Ovary (tissue), 9 donors: ENCODE data around the gene PPP6R3. TPM values are rescaled to one million over a fixed set of nuclear protein-coding genes. Genes with fewer than 3 reads are reported as not detected.

Experiments used
- DNase-seq, 5 donors: peaks; one replicate each; pipeline ENCODE4 v3.0.0-alpha.2; 2019 to 2020
- H3K27ac ChIP-seq, 2 donors: fragments of 200-600 bp; one replicate each; pipeline versions ENCODE4 v1.5.1 to v1.8.0; 2019 to 2022
- H3K27me3 ChIP-seq: fragments of 200-600 bp; one replicate; pipeline ENCODE4 v1.8.0; 2022
- H3K36me3 ChIP-seq: fragments of 200-600 bp; sonication (generic); one replicate; pipeline ENCODE4 v1.5.1; 2019
- H3K4me1 ChIP-seq: one replicate; pipeline ENCODE4 v1.8.1; 2013; ENCODE audit warnings: mild to moderate bottlenecking, moderate library complexity; ENCODE audit not compliant: insufficient read depth
- H3K4me3 ChIP-seq: fragments of 200-600 bp; sonication (generic); one replicate; pipeline ENCODE4 v1.5.1; 2017
- H3K9me3 ChIP-seq, 2 donors: fragments of 200-600 bp in 1 of 2; sonication (generic) in 1 of 2; one replicate each; pipeline versions ENCODE4 v1.5.1 to v1.8.1; 2013 to 2019; ENCODE audit warnings: mild to moderate bottlenecking in 1 of 2, moderate library complexity in 1 of 2
- CTCF ChIP-seq, 3 donors: fragments of 450-650 bp in 2 of 3; fragments of 200-600 bp in 1 of 3; IDR thresholded peaks; one replicate each; pipeline versions ENCODE4 v1.5.1 to v1.8.0; 2016 to 2022; ENCODE audit warnings: antibody characterized with exemption in 3 of 3, mild to moderate bottlenecking in 1 of 3
- EP300 ChIP-seq: sonication (generic); formaldehyde crosslinking; IDR thresholded peaks from one replicate; pipeline ENCODE4 v1.6.1; 2017; ENCODE audit warnings: antibody characterized with exemption
- POLR2A ChIP-seq: fragments of 450-650 bp; IDR thresholded peaks from one replicate; pipeline ENCODE4 v1.6.1; 2017; ENCODE audit warnings: antibody characterized with exemption, mild to moderate bottlenecking, moderate library complexity
- WGBS, 3 donors: extraction: QIAGEN DNeasy Blood & Tissue Kit in 1 of 3; methylation state at CpG; one replicate each; pipeline versions ENCODE4 v1.1.5 to v1.1.7; 2013 to 2017; 5-methylcytosine and 5-hydroxymethylcytosine counted together
- intact Hi-C, 4 donors: fragments of 100-400 bp; cut with DNase I; formaldehyde crosslinking; loops; one replicate each; pipeline versions ENCODE4 v1.11.0 to v1.15.1; 2022 to 2023
- polyA plus RNA-seq, 2 donors: library from polyadenylated mRNA; stranded (reverse); fragments of 200-250 nt in 1 of 2; fragments of 350-450 nt in 1 of 2; fragmentation: Illumina TruSeq in 1 of 2; extraction: RNeasy Lipid Tissue Mini Kit (QIAGEN cat#74804) in 1 of 2; gene quantifications; one replicate each; pipeline ENCODE4 v1.2.3, GENCODE V29; 2013 to 2014
- total RNA-seq, 7 donors: library from RNA; depleted of rRNA in 2 of 7; stranded (reverse); fragments of >200 nt in 2 of 7; fragmentation: NEBNext Ultra II Directional in 3 of 7; extraction: Animal tissue kit (Norgen Biotek cat#: 25700) in 3 of 7; gene quantifications; one replicate each; pipeline versions ENCODE4 v1.1.0 to v1.2.4, GENCODE V29; 2016 to 2023
- donor health status: DM: no; HTN: no; CAD: no; lungs with moderate emphysema.
- donor health status: DM: no; HTN: no; CAD: no.
- donor health status: Bipolar disorder and iron deficiency.
- donor health status: DM: yes; HTN: yes; CAD: no.
- donor health status: DM: no; HTN: no; CAD: no.
- donor health status: DM: yes; HTN: yes; CAD: no.

PPP6R3 gene
- total and polyA plus RNA-seq, 9 donors, result 36.4 to 122 (median 103) TPM

GRCh38 chr11:68437927-68438657, 22.5 kb upstream of the PPP6R3 start:
- intact Hi-C loops, result no loop called here
- H3K36me3 ChIP-seq, result no peaks in the 10 kb centered on the region
- H3K27me3 ChIP-seq, result no peaks in the 10 kb centered on the region
- H3K4me3 ChIP-seq, result no peak overlapping the region
- peaks cover 10% of the 10 kb centered on the region for H3K4me1 ChIP-seq
- 91 to 94% (median 93%) methylated on average over 28 to 34 of the region's 34 CpGs for WGBS, 3 donors
- H3K9me3 ChIP-seq, result no peaks in the 10 kb centered on the region
- no peak for TF ChIP-seq POLR2A
- TF ChIP-seq EP300, result no peak
- TF ChIP-seq CTCF (IDR thresholded peaks at IDR 0.05), result no peak
- no peak for DNase-seq
- peak overlapping the region in 1 of 2 donors; percentile 95 for H3K27ac ChIP-seq

GRCh38 chr11:68438658-68439259, 21.8 kb upstream of the PPP6R3 start:
- H3K4me1 ChIP-seq, result peaks cover 10% of the 10 kb centered on the region
- H3K36me3 ChIP-seq, result no peaks in the 10 kb centered on the region
- DNase-seq, result no peak
- no peaks in the 10 kb centered on the region for H3K27me3 ChIP-seq
- 78 to 94% (median 87%) methylated on average over 6 of the region's 6 CpGs for WGBS, 3 donors
- no peak overlapping the region for H3K4me3 ChIP-seq
- H3K9me3 ChIP-seq, result no peaks in the 10 kb centered on the region
- intact Hi-C loops, result no loop called here
- peak overlapping the region; percentile 4 to 95 for H3K27ac ChIP-seq
- TF ChIP-seq CTCF (IDR thresholded peaks at IDR 0.05) (no peak), EP300 (no peak), POLR2A (no peak)

- Histone ChIP-seq H3K9me3 (no peaks in the 10 kb centered on the region), H3K36me3 (no peaks in the 10 kb centered on the region), H3K4me3 (no peak overlapping the region), H3K4me1 (peaks cover 10% of the 10 kb centered on the region), H3K27ac (peak overlapping the region; percentile 4 to 95), H3K27me3 (no peaks in the 10 kb centered on the region)
- peak; percentile 88 to 94 (median 89) for DNase-seq
- intact Hi-C loops, result loop anchor here (10.0 kb wide), 4 partner anchors 45 to 225 kb away; partner anchors contain the start of genes KMT5B (in 1 of the 4) and LRP5 (in 1 of the 4)
- 28 to 43% (median 30%) methylated on average over 31 to 38 of the region's 38 CpGs for WGBS, 3 donors
- TF ChIP-seq EP300 (no peak), POLR2A (no peak), CTCF (IDR thresholded peaks at IDR 0.05) (no peak)
Measured at GRCh38 chr11:68439355-68440065, 21.0 kb upstream of the PPP6R3 start.

DNA sequence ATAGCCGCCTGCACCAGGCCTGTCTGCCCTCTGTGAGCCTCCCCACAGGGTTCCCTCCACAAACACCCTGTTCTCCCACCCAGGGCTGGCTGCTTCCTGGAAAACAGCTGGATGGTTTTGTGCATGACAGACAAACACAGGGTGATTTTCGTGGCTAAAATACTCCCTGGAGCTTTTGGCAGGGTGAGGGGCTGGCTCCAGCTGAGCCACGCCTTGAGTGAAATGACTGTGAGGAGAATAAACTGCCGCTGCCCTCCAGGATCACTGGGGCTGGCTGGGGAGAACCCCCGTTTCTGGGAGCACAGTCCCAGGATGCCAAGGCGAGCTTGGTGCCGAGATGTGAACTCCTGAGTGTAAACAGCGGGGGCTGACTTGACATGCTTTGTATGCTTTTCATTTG, 20.3 kb upstream of the PPP6R3 start:
- 24 to 30% (median 27%) methylated on average over 8 of the region's 8 CpGs for WGBS, 3 donors
- H3K4me1 ChIP-seq, result peaks cover 10% of the 10 kb centered on the region
- no peaks in the 10 kb centered on the region for H3K36me3 ChIP-seq
- no peaks in the 10 kb centered on the region for H3K9me3 ChIP-seq
- peak; percentile 37 to 65 (median 53) for DNase-seq
- intact Hi-C loops, result loop anchor here (10.0 kb wide), 4 partner anchors 45 to 225 kb away; partner anchors contain the start of genes KMT5B (in 1 of the 4) and LRP5 (in 1 of the 4)
- TF ChIP-seq POLR2A, result no peak
- no peak for TF ChIP-seq EP300
- no peak for TF ChIP-seq CTCF (IDR thresholded peaks at IDR 0.05)
- H3K27ac ChIP-seq, result peak overlapping the region in 1 of 2 donors; percentile 95
- no peaks in the 10 kb centered on the region for H3K27me3 ChIP-seq
- no peak overlapping the region for H3K4me3 ChIP-seq
